Activated B cell treated with CpG ODN at 0.5 μM for 24 hours (primary cell): ENCODE data around the gene PTPN12. TPM values are rescaled to one million over a fixed set of nuclear protein-coding genes. Genes with fewer than 3 reads are reported as not detected.
"Not testable (repeated sequence)": the region's sequence is repeated elsewhere in the genome, so short reads cannot be mapped to it uniquely, and the experiment has no call there.

Source experiments
- ATAC-seq: fragments of 200-7000 bp; cut with Tn5 transposase; one replicate; pipeline ENCODE4 v1.10.0; 2021; ENCODE audit warnings: low read depth, mild to moderate bottlenecking, moderate library complexity
- CTCF ChIA-PET: fragments of 350-600 bp; sonication (Branson Sonifier 250); formaldehyde crosslinking; loops from one replicate; lab custom pipeline; 2021; ENCODE audit warnings: antibody characterized with exemption; lab: Charles Lee
- POLR2A ChIA-PET: fragments of 350-600 bp; sonication (Branson Sonifier 250); formaldehyde crosslinking; loops from one replicate; lab custom pipeline; 2021; ENCODE audit warnings: antibody characterized with exemption; lab: Charles Lee
- DNase-seq: peaks from one replicate; pipeline ENCODE4 v3.0.0; 2022
- H3K27ac Mint-ChIP-seq: one replicate; pipeline ENCODE4 v1.8.0; 2020; ENCODE audit warnings: mixed read lengths
- H3K27me3 Mint-ChIP-seq: one replicate; pipeline ENCODE4 v1.8.0; 2021; ENCODE audit warnings: mixed read lengths
- H3K36me3 Mint-ChIP-seq: one replicate; pipeline ENCODE4 v1.8.0; 2021; ENCODE audit warnings: low read depth, mixed read lengths
- H3K4me1 Mint-ChIP-seq: one replicate; pipeline ENCODE4 v1.8.0; 2021; ENCODE audit warnings: mixed read lengths
- H3K4me3 Mint-ChIP-seq: one replicate; pipeline ENCODE4 v1.8.0; 2020; ENCODE audit warnings: mild to moderate bottlenecking, mixed read lengths
- H3K9me3 Mint-ChIP-seq: one replicate; pipeline ENCODE4 v1.8.0; 2020; ENCODE audit warnings: mixed read lengths
- intact Hi-C: fragments of 100-400 bp; cut with micrococcal nuclease; formaldehyde crosslinking; loops from one replicate; pipeline ENCODE4 v1.15.1; 2024
- total RNA-seq: library from RNA; stranded (reverse); gene quantifications from 2 replicates; pipeline ENCODE4 v1.2.3, GENCODE V29; 2022
- TF ChIP-seq, protein P1 (sequence below): fragments of 200-600 bp; IDR thresholded peaks from one replicate; pipeline ENCODE4 v1.8.0; 2022; ENCODE audit warnings: antibody characterized with exemption, mild to moderate bottlenecking

Gene PTPN12
- total RNA-seq, 1 donor from 2014 or later, result 39.2 TPM

DNA sequence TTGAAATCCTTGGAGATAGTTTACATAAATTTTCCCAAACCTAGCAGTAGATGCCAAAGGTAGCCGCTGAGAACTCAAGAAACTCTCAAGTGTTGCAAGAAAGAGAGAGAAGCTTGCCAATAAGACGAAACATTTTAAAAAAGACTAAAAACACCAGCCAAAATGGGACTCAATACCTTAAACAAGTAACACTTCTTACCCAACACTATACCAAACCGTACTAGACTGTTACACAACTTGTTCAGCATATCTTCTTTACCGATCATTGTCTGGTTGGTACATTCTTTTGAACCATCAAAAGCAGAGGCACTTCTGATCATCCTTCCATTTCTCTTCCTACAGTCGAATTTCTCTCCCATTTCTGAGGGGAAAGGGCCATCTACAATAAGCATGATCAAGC lies 4.8 kb upstream of the PTPN12 start:
- intact Hi-C loops, result no loop called here
- ATAC-seq (no peak), DNase-seq (no peak)
- H3K27me3 Mint-ChIP-seq, result no peaks in the 10 kb centered on the region
- H3K4me1 Mint-ChIP-seq, result peaks cover 41% of the 10 kb centered on the region
- H3K9me3 Mint-ChIP-seq, result no peaks in the 10 kb centered on the region
- peak overlapping the region; percentile 57 for H3K27ac Mint-ChIP-seq
- TF ChIP-seq, protein P1, sequence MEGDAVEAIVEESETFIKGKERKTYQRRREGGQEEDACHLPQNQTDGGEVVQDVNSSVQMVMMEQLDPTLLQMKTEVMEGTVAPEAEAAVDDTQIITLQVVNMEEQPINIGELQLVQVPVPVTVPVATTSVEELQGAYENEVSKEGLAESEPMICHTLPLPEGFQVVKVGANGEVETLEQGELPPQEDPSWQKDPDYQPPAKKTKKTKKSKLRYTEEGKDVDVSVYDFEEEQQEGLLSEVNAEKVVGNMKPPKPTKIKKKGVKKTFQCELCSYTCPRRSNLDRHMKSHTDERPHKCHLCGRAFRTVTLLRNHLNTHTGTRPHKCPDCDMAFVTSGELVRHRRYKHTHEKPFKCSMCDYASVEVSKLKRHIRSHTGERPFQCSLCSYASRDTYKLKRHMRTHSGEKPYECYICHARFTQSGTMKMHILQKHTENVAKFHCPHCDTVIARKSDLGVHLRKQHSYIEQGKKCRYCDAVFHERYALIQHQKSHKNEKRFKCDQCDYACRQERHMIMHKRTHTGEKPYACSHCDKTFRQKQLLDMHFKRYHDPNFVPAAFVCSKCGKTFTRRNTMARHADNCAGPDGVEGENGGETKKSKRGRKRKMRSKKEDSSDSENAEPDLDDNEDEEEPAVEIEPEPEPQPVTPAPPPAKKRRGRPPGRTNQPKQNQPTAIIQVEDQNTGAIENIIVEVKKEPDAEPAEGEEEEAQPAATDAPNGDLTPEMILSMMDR, result no peak
- CTCF ChIA-PET, result no interaction called here
- POLR2A ChIA-PET, result interaction anchor here (2.3 kb wide), 1 partner anchor 118 kb away, joined by 16 read pairs; no protein-coding TSS in a partner anchor
- H3K36me3 Mint-ChIP-seq, result peaks cover 4% of the 10 kb centered on the region
- H3K4me3 Mint-ChIP-seq, result no peak overlapping the region

DNA sequence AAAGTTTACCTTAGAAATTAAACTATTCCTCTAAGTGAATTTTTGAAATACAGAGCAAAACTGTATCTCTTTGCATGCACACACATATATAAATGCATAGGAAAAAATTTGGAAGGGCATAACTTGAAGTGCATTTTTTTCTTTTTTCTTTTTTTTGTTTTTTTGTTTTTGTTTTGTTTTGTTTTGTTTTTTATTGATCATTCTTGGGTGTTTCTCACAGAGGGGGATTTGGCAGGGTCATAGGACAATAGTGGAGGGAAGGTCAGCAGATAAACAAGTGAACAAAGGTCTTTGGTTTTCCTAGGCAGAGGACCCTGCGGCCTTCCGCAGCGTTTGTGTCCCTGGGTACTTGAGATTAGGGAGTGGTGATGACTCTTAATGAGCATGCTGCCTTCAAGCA lies 4.4 kb upstream of the PTPN12 start:
- CTCF ChIA-PET, DNase-seq, H3K9me3 Mint-ChIP-seq, H3K27me3 Mint-ChIP-seq, H3K4me3 Mint-ChIP-seq, intact Hi-C loops, ATAC-seq, H3K36me3 Mint-ChIP-seq, POLR2A ChIA-PET: not testable (repeated sequence)
- Mint-ChIP-seq H3K27ac (peak overlapping the region; percentile 57), H3K4me1 (peaks cover 41% of the 10 kb centered on the region)

DNA sequence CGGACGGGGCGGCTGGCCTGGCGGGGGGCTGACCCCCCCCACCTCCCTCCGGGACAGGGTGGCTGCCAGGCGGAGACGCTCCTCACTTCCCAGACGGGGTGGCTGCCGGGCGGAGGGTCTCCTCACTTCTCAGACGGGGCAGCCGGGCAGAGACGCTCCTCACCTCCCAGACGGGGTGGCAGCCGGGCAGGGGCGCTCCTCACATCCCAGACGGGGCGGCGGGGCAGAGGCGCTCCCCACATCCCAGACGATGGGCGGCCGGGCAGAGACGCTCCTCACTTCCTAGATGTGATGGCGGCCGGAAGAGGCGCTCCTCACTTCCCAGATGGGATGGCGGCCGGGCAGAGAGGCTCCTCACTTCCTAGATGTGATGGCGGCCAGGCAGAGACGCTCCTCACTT lies 3.0 kb upstream of the PTPN12 start:
- CTCF ChIA-PET, DNase-seq, intact Hi-C loops, H3K27ac Mint-ChIP-seq, H3K4me3 Mint-ChIP-seq, H3K9me3 Mint-ChIP-seq, H3K27me3 Mint-ChIP-seq, H3K36me3 Mint-ChIP-seq, ATAC-seq: not testable (repeated sequence)
- POLR2A ChIA-PET, result interaction anchor here (0.7 kb wide), 1 partner anchor 157 kb away, joined by 3 read pairs; no protein-coding TSS in a partner anchor
- H3K4me1 Mint-ChIP-seq, result peaks cover 44% of the 10 kb centered on the region

DNA sequence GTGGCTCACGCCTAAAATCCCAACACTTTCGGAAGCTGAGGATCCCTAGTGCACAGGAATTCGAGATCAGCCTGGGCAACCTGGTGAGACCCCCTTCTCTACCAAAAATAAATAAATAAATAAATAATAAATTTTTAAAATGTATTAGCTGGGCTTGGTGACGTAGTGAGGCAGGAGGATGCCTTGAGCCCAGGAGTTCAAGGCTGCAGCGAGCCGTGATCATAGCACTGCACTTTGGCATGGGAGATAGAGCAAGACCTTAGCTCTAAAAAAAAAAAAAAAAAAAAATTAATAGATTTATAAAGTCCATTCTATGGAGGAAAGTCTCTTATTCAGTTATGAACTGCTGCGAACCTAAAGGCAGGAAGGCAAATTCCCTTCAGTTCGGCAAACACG lies 1.1 kb upstream of the PTPN12 start:
- Mint-ChIP-seq H3K27ac (peak overlapping the region; percentile 94), H3K9me3 (no peaks in the 10 kb centered on the region), H3K36me3 (peaks cover 8% of the 10 kb centered on the region), H3K4me3 (peak overlapping the region; percentile 98), H3K27me3 (no peaks in the 10 kb centered on the region), H3K4me1 (peaks cover 37% of the 10 kb centered on the region)
- intact Hi-C loops, result loop anchor here (1.0 to 5.0 kb wide), 6 partner anchors 73 to 262 kb away; partner anchors contain the start of genes GSAP, PHTF2 and TMEM60
- ChIA-PET CTCF (interaction anchor here (0.6 kb wide), 1 partner anchor 1546 kb away, joined by 3 read pairs; no protein-coding TSS in a partner anchor), POLR2A (interaction anchor here (0.6 to 3.1 kb wide), 13 partner anchors 10 to 477 kb away, joined by 3 to 70 read pairs (median 5); partner anchors contain the start of genes GSAP and RSBN1L)
- no peak for ATAC-seq
- TF ChIP-seq, protein P1, result no peak
- DNase-seq, result no peak

DNA sequence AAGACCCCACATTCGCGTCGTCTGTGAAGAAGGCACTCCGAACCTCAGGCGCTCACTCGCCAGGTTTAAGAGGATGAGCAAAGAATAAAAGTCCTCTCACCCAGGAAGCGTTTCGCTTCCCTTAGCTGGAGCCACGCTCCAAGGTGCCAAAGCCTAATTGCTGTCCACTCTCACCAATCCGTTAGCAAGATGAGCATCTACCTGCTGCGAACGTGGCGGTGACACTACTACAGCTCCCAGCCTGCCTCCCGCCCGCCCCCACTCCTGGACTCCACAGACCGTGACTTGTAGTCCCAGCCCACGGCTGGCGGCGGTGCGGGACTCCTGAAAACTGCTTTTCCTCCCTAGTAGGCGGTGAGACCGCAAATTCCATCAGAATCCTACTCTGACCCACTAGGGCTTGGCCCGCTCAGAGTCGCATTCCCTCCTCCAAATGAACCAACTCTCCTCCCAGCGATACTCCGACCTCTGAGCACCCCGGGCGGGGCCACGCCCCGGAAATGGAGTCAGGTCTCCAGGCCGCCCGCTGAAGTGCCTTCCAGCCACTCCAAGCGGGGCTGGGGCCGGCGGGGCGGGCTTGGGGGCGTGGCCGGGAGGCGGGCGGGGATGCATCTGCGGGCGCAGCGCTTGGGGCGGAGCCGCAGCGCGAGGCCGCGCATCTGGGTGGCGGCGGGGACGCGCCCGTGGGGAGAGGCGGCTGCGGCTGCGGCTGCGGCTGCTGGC lies 521 bp upstream of the PTPN12 start:
- no peaks in the 10 kb centered on the region for H3K27me3 Mint-ChIP-seq
- intact Hi-C loops, result loop anchor here (1.0 to 5.0 kb wide), 6 partner anchors 73 to 262 kb away; partner anchors contain the start of genes GSAP, PHTF2 and TMEM60
- TF ChIP-seq, protein P1, result no peak
- peaks cover 8% of the 10 kb centered on the region for H3K36me3 Mint-ChIP-seq
- DNase-seq (peak; percentile 96), ATAC-seq (peak; percentile 88)
- peak overlapping the region; percentile 98 for H3K4me3 Mint-ChIP-seq
- peaks cover 33% of the 10 kb centered on the region for H3K4me1 Mint-ChIP-seq
- ChIA-PET CTCF (interaction anchor here (0.6 kb wide), 1 partner anchor 1546 kb away, joined by 3 read pairs; no protein-coding TSS in a partner anchor), POLR2A (interaction anchor here (0.6 to 3.1 kb wide), 14 partner anchors 10 to 476 kb away, joined by 3 to 70 read pairs (median 4); partner anchors contain the start of genes GSAP and RSBN1L)
- peak overlapping the region; percentile 94 for H3K27ac Mint-ChIP-seq
- no peaks in the 10 kb centered on the region for H3K9me3 Mint-ChIP-seq
